TTC549 (cell line): ENCODE data around the gene COL18A1.
"Not testable (repeated sequence)": the region's sequence is repeated elsewhere in the genome, so short reads cannot be mapped to it uniquely, and the experiment has no call there.

Experiments
- FAIRE-seq: peaks from 2 replicates; lab custom pipeline; 2012; peaks lifted over from hg19 to GRCh38; lab: Jason Lieb, UNC

Gene COL18A1

GRCh38 chr21:45428534-45428933 lies 23.6 kb downstream of the COL18A1 start:
- no peak for FAIRE-seq

DNA sequence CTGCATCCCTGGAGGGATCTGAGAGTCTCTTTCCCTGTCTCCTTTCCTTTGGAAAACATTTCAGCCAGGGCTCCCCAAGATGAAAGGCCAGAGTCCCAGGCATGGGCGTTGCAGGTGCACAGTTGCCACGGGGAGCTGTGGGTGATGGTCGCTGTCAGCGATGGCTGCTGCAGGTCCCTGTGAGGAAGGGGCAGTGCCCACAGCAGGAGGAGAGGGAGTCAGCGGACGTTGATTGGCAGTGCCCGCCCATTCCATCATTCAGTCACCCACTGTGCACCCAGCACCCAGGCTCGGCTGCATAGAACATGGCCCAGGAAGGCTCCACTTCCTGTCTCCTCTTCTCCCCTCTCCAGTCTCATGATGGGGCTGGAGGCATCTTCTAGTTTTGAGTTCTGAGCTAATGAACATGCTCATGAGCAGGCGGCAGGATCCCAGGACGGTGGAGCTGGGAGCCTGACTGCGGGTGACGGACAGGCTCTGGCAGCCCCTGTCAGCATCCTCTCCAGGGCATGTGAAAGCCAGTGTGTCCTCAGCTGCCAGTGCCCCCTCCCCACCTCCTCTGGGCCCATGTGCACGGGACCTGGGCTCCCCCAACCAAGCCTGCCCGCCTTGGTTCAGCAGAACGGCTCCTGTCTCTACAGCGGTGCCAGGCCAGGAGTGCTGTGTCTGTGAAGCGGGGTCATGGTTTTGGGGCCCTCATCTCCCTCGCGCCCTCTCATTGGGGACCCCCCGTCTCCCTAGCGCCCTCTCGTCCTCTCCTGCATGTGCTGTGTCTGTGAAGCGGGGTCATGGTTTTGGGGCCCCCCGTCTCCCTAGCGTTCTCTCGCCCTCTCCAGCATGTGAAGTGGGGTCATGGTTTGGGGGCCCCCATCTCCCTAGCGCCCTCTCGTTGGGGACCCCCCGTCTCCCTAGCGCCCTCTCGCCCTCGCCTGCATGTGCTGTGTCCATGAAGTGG lies 24.5 kb downstream of the COL18A1 start:
- FAIRE-seq: no peak

DNA sequence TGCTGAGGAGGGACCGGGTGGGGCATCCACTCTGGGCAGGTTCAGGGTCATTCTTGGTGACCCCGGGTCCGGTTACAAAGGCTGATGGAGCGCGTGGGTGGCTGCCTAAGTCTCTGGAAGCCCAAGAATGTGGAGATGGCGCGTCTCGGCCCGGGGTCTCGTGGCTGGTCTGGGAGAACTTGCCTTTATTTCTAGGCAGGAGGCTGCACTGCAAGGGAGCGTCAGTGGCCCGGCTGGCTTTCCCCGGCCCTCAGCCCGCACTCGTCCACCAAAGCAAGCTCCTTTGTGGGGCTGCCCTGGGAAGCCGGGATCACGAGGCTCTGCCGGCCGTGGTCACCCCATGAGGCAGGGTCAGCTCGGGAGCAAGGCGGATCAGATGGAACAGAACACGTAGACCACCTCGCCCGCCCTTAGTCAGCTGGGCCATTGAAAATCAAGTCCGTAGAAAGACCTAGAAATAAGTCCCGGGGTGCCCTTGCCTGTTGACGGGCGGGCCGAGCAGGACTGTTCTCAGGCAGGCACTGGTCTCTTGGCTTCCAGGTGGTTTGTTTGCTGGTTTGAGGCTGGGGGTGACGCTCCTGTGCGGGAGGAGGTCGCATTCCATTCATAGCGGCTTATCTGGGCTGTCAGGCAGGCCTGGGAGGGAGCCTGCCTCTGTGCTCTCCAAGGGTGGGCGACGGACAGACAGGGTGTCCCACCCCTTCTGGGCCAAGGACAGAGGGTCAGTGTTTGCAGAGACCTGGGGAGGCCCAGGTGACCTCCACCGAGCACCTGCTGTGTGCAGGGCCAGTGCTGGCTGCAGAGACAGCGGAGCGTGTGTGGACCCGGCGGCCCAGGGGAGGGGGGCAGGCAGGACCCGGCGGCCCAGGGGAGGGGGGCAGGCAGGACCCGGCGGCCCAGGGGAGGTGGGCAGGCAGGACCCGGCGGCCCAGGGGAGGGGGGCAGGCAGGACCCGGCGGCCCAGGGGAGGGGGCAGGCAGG lies 25.8 kb downstream of the COL18A1 start:
- FAIRE-seq: no peak

DNA sequence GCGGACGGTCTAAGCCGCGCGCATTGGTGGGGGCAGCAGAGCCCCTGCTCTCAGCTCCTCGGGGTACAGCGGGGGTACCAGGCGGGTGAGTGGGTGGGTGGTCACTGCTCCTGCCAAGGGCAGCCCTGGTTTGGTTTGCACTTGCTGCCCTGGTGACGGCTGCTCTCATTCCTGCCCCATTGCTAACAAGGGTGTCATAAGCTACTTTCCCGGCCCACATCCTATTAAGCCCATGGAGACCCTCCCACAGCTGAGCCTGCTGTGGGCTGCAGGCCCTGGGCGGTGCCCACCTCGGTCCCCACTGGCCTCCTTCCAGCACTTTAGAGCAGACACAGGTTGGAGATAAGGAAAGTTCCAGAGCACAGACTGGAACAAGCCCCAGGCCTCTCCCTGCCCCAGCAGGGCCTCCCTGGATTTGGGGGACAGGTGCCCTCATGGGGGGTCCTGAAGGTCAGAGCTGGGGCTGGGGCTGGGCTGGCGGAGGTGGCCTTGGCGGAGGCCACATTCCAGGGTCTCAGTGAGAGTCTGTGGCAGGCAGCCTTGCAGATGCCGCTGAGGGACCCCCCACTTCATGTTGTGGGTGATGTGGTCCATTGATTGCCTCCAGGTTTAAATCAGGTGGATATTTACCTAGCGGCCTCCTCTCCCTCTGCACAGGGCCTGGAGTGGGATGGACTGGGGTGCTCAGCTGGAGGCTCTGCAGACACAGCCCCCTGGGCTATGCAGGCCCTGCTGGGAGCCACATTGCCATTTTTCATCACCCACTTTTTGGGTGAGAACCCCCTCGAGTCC lies 27.0 kb downstream of the COL18A1 start:
- FAIRE-seq: no peak

- FAIRE-seq: no peak
Measured at GRCh38 chr21:45432575-45433255, 27.8 kb downstream of the COL18A1 start.

- FAIRE-seq: no peak
Measured at GRCh38 chr21:45433301-45433700, 28.3 kb downstream of the COL18A1 start.

DNA sequence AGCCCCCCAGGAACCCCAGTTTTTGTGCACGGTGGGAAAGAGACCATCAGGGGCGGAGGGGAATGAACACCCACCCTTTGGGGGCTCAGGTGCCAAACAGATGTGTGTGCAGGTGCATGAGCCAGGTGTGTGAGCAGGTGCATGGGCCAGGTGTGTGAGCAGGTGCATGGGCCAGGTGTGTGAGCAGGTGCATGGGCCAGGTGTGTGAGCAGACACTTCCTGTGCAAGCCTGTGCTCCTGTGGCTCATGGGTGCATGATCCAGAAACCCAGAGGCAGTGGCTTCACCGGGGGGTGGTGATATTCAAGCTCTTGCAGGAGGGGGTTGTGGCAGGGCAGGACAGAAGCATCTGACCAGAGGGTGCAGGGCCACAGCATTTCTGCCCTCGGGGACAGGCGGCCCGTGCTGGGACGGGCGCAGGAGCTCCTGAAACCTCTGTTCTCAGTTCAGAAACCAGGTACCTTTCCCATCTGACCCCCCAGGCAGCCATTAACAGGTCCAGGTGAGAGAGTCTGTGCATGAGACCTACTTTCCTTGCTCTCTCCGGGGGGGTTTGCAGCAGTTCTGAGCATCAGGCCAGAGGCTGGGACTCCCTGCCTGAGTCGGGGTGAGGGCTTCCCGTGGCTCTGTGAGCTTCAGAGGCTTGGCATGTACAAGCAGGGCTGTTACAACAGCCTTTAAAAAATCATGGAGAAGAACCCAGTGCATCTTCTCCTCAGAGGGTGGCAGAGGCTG lies 29.1 kb downstream of the COL18A1 start:
- FAIRE-seq: no peak

DNA sequence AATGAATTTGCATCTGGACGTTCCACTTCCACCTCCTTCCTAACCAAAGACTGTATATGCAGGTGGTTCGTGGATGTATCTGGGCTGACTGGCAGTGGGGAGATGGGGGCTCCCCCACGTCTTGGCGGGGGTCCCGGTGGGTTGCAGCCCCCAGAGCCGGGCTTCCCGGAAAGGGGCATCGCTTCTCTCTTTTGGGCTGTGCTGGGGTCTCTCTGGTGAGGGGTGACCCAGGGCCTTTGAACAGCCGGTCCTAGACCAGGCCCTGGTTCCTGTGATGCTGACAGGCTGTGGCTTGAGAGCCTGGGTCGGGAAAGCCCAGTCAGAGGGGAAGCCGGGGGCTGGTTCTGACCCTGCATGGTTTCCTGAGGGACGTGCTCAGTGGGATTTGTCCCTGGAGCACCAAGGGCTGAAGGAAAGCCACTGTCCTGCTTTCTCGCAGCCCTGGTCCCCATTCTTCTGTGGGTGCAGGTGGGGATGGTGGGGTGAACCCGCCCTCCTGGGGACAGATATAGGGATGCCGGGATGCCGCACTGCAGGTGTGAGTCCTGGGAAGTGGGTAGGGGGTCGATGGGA lies 29.8 kb downstream of the COL18A1 start:
- FAIRE-seq: no peak

GRCh38 chr21:45435405-45435981 lies 30.5 kb downstream of the COL18A1 start:
- no peak for FAIRE-seq

DNA sequence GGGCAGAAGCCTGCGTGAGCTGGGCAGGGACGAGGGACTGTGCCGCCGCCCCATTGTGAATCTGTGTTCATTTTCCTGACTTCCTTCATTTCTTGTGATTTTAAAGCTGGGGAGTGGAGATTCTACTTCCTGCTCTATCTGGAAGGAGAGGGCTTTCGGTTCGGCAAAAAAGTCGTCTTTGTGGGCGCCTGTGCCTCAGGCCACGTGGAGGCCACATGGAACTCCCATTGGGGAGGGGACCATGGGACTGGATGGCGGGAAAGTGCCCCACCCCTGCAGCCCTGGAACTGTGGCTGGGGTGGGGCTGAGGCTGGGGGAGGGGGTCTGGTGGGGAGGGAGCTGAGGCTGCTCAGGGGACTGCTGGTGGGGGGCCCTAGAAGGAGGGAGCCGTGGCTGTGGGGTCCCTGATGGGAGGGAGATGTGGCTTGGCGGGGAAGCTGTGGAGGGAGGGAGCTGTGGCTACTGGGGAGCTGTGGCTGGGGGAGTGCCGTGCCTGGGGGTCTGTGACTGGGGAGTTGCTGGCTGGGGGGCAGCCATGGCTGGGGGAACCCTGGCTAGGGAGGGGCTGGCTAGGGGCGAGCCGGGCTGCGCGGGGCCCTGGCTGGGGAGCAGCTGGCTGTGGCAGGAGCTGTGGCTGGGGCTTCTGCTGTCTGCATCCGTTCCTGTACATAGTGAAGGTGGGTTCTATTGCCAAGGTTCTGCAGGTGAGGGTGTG lies 31.5 kb downstream of the COL18A1 start:
- FAIRE-seq: no peak

GRCh38 chr21:45437844-45438243 lies 32.9 kb downstream of the COL18A1 start:
- not testable (repeated sequence) for FAIRE-seq

- FAIRE-seq: no peak
Measured at GRCh38 chr21:45438391-45439145, 33.6 kb downstream of the COL18A1 start.

- FAIRE-seq: peak; percentile 37
Measured at GRCh38 chr21:45439161-45439872, 34.4 kb downstream of the COL18A1 start.

- no peak for FAIRE-seq
Measured at GRCh38 chr21:45439901-45440461, 35.0 kb downstream of the COL18A1 start.

GRCh38 chr21:45440736-45441350 lies 35.9 kb downstream of the COL18A1 start:
- FAIRE-seq: no peak

DNA sequence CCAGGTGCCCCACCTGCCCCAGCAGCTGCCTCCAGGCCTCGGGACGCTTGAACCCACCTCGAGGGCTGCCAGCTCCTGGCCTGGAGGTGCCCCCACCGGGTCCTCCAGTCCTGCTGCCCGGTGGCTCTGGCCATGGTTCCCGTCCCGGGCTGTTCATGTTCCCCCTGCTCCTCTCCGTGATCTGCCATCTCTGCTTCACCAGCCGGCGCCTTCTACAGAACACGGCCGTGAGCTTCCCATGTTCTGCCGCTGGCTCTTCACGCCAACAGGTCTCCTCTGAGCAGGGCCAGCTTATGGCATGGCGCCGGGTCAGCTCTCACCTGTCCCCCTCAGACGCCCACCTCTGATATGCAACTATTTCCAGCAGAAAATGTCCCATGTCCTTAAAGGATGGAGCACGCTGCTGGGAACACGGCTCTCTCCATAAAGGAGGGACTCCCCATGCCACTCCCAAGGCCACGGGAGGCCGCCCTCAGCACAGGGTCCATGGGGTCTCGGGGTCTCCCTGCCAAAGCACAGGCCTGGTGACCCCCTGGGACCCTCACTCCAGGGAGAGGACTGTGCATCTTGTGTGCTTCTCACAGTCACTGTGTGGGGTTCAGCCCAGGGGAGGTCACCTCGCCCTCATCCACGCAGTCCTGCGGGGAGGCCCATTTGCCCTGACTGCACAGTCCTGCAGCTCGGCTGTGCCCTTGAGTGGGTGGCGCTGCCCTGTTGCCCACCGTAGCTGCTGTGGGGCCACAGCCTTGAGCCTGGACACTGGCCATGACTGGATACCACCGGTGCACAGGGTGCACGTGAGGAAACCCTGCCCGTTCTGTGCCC lies 36.7 kb downstream of the COL18A1 start:
- FAIRE-seq: no peak
